ENCODE results near the gene PRCC. TPM values are rescaled to one million over a fixed set of nuclear protein-coding genes. Genes with fewer than 3 reads are reported as not detected.
A peak's percentile ranks its signal among the peaks of the same experiment; 100 is the strongest.

Gene PRCC
- total RNA-seq, 4 donors from 2014 or later: 22.7 to 71.9 (median 29.1) TPM

DNA sequence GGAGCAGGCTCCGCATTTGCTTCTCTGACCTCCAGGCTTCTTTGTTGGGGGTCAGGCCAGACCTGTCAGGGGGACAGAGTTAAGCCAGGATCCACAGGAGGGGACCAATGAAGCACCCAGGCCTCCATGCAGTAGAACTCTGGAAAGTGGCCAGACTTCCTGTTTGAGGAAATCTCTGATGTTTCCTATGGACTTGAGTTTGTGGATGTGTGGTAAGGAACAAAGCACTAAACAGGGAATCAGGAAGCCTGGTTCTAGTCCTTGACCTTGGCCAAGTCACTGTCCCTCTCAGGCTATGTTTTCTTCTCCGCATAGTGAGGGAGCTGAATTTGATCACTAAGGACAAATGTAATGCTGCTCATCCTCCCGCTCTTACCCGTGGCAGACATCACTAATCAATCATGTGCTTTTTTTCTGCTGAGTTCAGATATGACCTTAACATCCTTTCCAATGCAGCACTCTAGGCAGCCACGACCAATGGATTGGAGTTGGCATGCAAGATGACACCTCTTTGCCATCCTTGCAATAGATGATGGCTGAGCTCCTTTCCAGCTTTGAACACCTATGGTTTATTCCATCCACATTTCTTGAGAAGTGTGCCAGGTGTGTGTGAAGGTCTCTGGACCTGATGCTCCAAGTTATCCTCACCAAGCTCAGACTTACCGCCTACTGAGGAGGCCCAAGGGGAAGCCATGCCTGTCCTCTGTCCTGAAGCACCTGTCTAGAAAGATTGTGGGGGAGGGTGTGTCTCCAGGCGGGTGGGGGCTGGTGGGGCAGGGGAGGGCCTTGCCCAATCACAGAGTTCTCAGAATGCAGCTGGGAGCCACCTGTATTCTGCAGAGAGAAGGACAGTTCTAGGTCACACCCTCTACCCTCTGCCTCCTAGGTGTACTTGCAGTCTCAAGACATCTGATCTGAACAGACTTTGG is 39.4 kb downstream of the PRCC start:
- intact Hi-C loops (cut with DNase I; ENCODE audit: low total_unique reads): no loop called here
- Histone ChIP-seq H3K36me3 (no peaks in the 10 kb centered on the region), H3K4me1 (peaks cover 4 to 20% of the 10 kb centered on the region in 2 donors), H3K9me3 (no peaks in the 10 kb centered on the region), H3K27me3 (no peaks in the 10 kb centered on the region), H3K4me3 (no peak overlapping the region), H3K27ac (peak overlapping the region; percentile 66 to 84)
- no peak for DNase-seq
- TF ChIP-seq, protein P1, sequence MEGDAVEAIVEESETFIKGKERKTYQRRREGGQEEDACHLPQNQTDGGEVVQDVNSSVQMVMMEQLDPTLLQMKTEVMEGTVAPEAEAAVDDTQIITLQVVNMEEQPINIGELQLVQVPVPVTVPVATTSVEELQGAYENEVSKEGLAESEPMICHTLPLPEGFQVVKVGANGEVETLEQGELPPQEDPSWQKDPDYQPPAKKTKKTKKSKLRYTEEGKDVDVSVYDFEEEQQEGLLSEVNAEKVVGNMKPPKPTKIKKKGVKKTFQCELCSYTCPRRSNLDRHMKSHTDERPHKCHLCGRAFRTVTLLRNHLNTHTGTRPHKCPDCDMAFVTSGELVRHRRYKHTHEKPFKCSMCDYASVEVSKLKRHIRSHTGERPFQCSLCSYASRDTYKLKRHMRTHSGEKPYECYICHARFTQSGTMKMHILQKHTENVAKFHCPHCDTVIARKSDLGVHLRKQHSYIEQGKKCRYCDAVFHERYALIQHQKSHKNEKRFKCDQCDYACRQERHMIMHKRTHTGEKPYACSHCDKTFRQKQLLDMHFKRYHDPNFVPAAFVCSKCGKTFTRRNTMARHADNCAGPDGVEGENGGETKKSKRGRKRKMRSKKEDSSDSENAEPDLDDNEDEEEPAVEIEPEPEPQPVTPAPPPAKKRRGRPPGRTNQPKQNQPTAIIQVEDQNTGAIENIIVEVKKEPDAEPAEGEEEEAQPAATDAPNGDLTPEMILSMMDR (IDR thresholded peaks at IDR 0.05): no peak
- no peak for TF ChIP-seq POLR2A (IDR thresholded peaks at IDR 0.05)

DNA sequence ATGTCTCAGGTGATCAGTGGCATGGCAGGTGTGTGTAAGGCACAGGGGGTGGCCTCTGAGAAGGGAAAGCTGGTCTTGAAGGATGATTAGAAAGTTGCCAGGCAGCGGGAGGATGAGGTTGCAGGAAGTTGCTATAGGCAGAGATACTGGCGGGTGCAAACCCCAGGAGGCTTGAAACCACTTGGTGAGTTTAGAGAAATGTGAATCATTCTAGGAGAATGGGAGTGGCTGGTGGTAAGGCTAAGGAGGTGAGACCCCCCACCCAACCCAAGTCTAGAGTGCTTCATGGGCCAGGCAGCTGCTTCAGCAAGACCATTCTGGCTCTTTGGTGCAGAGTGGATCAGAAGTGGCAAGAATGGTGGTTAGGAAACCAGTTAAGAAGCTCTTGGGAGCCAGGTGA is 40.3 kb downstream of the PRCC start:
- DNase-seq: no peak
- no peaks in the 10 kb centered on the region for H3K9me3 ChIP-seq
- no peak overlapping the region for H3K27ac ChIP-seq
- H3K4me3 ChIP-seq: no peak overlapping the region
- no peaks in the 10 kb centered on the region for H3K27me3 ChIP-seq
- intact Hi-C loops (cut with DNase I; ENCODE audit: low total_unique reads): no loop called here
- H3K36me3 ChIP-seq: no peaks in the 10 kb centered on the region
- peaks cover 4 to 20% of the 10 kb centered on the region in 2 donors for H3K4me1 ChIP-seq
- TF ChIP-seq, protein P1 (IDR thresholded peaks at IDR 0.05): no peak
- TF ChIP-seq POLR2A (IDR thresholded peaks at IDR 0.05): no peak

DNA sequence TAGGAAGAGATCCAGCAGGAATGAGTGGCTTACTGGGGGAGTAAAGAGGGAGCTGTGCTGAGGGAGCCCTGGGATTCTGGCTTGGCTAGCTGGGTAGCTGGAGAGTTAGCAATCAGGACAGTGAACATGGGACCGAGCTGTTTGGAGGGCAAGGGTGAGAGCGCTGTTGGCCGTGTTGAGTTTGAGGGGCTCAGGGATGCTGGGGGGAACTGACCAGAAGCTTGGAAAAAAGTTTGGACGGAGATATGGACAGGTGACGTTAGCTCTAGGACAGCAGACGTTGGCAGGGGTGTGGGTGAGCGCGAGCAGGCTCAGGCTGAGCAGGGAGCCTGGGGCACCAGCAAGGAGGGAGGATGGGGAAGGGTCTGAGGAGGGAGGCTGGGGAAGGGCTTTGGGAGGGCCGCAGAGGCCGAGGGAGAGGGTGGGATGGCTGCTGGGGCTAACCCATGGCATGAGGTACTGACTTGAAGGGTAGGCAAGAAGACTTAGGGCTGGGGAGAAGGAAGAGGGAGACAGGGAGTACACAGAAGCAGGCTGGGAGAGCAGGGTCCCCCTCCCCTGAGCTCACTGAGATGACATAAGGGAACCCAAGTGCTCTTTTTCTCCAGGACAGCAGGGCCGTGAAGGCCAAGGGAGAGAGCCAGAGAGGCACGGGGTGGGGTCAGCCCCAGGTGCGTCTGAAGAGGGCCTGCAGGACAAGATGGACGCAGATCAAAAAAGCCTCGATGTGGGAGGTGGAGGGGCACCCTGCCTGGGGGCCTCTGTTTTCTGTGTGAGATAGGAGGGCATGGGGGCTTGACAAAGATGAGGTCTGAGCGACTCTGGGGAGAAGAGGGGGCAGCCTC is 41.1 kb downstream of the PRCC start:
- intact Hi-C loops (cut with DNase I; ENCODE audit: low total_unique reads): no loop called here
- H3K4me1 ChIP-seq: peaks cover 4 to 20% of the 10 kb centered on the region in 2 donors
- H3K36me3 ChIP-seq: no peaks in the 10 kb centered on the region
- H3K4me3 ChIP-seq: no peak overlapping the region
- DNase-seq: no peak
- H3K9me3 ChIP-seq: no peaks in the 10 kb centered on the region
- no peaks in the 10 kb centered on the region for H3K27me3 ChIP-seq
- no peak for TF ChIP-seq POLR2A (IDR thresholded peaks at IDR 0.05)
- TF ChIP-seq, protein P1 (IDR thresholded peaks at IDR 0.05): no peak
- H3K27ac ChIP-seq: no peak overlapping the region

DNA sequence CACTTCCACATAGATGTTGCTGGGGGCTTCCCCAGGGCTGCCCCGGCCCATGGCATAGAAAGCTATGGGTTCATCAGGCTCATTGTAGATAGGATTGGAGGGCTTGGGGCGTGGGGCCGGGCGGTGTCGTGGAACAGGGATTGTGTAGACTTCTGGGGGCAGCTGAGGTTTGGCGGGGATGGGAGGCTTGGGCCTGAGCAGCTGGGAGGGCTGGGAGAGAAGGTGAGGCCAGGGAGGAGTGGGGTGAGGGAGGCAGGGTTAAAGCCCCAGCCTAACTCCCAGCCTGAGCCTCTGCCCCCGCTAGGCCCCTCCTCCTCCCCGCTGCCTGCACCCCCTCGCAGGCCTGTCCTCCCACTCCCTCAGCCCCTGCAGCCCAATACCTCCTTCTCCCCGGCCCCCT is 41.9 kb downstream of the PRCC start:
- intact Hi-C loops (cut with DNase I; ENCODE audit: low total_unique reads): no loop called here
- no peaks in the 10 kb centered on the region for H3K36me3 ChIP-seq
- TF ChIP-seq, protein P1 (IDR thresholded peaks at IDR 0.05): no peak
- TF ChIP-seq POLR2A (IDR thresholded peaks at IDR 0.05): no peak

More for the DNA sequence above, 41.9 kb downstream of the PRCC start:
- DNase-seq: no peak
- H3K4me1 ChIP-seq: peaks cover 7 to 27% of the 10 kb centered on the region in 2 donors
- no peaks in the 10 kb centered on the region for H3K27me3 ChIP-seq
- H3K4me3 ChIP-seq: no peak overlapping the region
- no peaks in the 10 kb centered on the region for H3K9me3 ChIP-seq
- H3K27ac ChIP-seq: peak overlapping the region in 1 of 2 donors; percentile 26

All from uterus (tissue), 4 donors.